GM18861 (cell line): ENCODE measurements around the gene HIBADH.

Source experiments
- ATAC-seq: cut with Tn5 transposase; IDR thresholded peaks from one replicate; pipeline ENCODE4 v1.9.1; 2021; ENCODE audit not compliant: unreplicated experiment

HIBADH gene

GRCh38 chr7:27662490-27663205 is at the start of gene HIBADH:
TSS of gene HIBADH (minus strand) at chr7:27662883. CDS start at chr7:27662788, 95 bp downstream.
- ATAC-seq = peak; percentile 99

GRCh38 chr7:27712217-27712616 is 49.5 kb upstream of the HIBADH start:
- no peak for ATAC-seq

GRCh38 chr7:27709137-27710075 is 46.7 kb upstream of the HIBADH start:
- no peak for ATAC-seq

- no peak for ATAC-seq
These were observed 45.8 kb upstream of the HIBADH start for GRCh38 chr7:27708485-27708884.

DNA sequence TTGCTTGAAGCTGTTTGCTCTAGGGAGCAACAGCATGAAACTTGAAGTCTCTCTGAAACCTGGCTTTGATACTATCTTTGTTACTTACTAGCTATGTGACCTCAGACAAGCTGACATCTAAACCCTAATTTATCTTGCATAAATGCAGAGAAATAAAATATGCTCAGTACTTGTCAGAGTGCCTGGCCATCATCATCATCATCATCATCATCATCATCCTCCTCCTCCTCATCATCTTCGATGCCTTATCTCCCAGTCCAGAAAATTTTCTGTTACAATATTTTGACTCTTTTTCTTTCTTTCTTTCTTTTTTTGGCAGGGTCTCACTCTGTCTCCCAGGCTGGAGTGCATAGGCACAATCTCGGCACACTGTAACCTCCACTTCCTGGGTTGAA is 42.5 kb upstream of the HIBADH start:
- no peak for ATAC-seq

DNA sequence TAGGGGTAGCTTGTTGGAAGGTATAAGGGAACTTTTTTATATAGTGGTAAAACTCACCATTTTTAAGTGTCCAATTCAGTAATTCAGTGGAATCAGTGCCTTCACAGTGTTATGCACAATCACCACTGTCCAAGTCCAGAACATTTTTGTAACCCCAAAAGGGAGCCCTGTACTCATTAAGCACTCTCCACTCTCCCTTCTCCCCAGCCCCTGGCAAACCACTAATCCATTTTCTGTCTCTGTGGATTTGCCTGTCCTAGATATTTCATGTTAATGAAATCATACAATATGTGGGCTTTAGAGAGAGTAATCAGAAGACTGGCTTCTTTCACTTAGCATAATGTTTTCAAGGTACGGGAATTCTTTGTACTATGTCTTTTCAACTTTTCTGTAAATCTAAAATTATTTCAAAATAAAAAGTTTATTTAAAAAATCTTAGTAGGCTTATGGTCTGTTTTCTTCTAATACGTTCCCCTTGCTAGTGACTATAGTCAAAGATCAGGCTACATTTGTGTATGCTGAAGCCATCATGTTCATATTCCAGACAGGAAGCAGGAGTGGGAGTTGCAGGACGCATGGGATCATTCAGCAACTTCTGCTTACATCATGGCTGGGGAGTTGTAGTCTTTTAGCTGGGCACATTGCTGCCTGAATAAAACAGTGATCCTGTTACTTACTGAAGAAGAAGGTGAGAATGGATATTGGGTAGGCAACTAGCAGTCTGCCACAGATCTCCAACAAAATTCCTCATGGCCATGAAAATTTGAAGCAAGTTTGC is 41.9 kb upstream of the HIBADH start:
- ATAC-seq = no peak

GRCh38 chr7:27703181-27703580 is 40.5 kb upstream of the HIBADH start:
- ATAC-seq = no peak

GRCh38 chr7:27700501-27700900 is 37.8 kb upstream of the HIBADH start:
- ATAC-seq = no peak

DNA sequence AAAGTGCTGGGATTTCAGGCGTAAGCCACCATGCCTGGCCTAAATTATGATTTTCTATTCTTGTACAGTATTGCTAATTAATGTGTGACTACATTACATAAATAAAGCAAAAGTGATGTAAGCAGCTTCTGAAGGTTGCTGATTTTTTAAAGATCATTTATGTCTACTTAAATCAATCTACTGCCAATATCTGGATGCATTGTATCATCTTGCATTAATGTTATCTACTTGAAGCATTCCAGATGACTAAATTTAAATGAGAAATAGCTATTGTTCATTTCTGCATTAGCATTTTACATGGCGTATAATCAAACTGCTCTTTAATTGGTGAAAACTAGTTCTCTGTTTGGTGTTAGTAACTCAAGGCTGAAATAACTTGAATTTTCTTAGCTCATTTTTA is 37.1 kb upstream of the HIBADH start:
- no peak for ATAC-seq

GRCh38 chr7:27697861-27698430 is 35.3 kb upstream of the HIBADH start:
- peak; percentile 90 for ATAC-seq

DNA sequence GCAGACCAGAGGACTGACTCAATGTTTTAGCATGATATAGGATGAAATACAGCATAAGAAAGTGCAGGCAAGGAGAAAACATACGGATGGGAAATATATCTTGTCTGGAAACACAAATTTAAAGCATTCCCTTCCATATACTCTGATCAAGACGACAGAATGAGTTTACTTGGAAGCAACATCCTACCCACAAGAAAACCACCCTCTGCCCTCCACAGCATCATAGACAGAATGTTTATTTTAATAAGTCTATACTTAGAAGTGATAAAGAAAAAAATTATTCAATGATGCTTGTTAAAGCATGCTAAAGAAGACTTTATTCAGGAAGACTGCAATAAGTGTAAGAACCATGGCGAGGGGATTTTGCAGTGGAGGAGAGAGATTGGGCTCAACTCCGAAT is 32.4 kb upstream of the HIBADH start:
- no peak for ATAC-seq

GRCh38 chr7:27693794-27694193 is 31.1 kb upstream of the HIBADH start:
- no peak for ATAC-seq

- no peak for ATAC-seq
These were observed 28.0 kb upstream of the HIBADH start for GRCh38 chr7:27690649-27691048.

DNA sequence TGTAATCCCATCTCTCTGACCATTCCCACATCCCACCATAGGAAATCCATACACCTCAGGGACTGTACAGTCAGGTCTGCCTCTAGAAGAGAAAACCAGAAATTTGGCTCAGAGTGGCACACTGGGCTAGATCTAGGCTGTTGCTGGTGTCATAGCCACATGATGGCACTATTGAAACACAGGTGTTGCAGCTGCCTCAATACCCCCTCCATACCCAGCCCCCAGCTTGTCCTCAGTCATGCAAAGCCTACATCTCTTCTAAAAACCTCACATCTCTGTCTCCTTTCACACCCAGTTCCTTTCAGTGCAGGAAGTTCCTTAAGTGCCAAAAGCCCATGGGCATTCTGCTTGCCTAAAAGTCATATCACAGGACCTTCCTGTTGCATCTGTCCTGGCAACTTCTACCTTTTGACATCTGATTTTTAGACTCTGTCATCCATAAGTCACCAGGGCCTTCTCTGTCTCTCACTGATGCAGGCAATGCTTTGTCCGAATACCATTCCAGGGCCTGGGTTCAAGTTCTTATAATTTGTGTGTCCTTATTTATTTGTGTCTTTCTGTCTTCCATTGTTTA is 27.0 kb upstream of the HIBADH start:
- no peak for ATAC-seq

DNA sequence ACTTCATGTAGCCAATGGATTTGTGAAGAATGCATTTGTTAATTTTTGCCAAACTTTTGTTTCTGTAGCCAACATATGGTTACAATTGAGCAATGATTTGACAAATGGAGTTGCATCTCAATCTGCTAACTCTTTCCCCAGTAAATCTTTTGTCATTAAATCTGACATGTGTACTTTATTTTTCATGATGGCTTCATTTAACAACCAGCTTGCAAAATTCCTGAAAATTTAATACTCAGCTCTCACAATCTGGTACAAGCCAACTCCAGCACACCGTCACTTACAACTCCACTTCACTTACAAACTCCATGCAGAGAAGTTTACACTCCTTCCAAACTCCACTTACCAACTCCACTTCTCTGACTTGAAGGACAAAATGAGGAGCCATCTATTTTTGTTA is 26.5 kb upstream of the HIBADH start:
- no peak for ATAC-seq

- no peak for ATAC-seq
These were observed 26.0 kb upstream of the HIBADH start for GRCh38 chr7:27688646-27689045.

DNA sequence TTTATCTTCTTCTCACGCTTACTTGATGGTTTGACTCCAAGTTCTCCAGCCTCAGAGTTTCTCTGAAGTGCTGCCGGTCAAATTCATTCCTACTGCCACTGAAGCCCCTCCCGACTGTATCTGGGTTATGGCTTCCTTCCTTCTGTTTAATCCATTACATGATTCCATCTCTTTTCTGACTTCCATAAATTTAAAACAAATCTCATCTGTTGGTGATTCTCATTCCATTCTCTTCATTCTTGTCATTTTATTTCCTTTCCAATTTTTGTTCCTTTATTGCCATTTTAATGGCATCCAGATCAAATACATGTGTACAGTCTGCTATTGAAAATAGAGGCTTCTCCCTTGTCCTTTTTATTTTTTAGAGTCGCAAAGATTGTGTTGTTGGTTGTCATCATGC is 25.4 kb upstream of the HIBADH start:
- no peak for ATAC-seq

- no peak for ATAC-seq
These were observed 23.6 kb upstream of the HIBADH start for GRCh38 chr7:27686315-27686714.

- no peak for ATAC-seq
These were observed 23.2 kb upstream of the HIBADH start for GRCh38 chr7:27685893-27686292.

GRCh38 chr7:27685209-27685608 is 22.5 kb upstream of the HIBADH start:
- ATAC-seq = no peak

DNA sequence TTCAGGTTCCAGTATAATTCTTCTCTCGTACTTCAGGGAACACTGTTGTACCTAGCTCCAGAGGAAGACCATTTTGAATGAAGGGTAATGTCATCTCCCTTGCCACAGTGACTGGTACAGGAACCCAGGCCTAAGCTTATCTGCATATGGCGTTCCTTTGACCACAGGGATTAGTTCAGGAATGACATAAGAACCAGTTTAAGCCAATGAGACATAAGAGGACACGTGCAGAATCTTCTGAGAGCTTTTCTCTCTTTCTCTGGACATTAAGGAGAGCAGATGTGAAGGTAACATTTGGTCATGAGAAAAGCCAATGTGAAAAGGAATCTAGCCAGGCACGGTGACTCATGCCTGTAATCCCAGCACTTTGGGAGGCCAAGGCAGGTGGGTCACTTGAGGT is 21.8 kb upstream of the HIBADH start:
- ATAC-seq = no peak
